ENCODE data around the gene GATA5.

- TF ChIP-seq POLR2AphosphoS5 (IDR thresholded peaks at IDR 0.05; ENCODE audit: insufficient read depth, low read depth, low read length) = no peak
- no peak for TF ChIP-seq POLR2A (IDR thresholded peaks at IDR 0.05; ENCODE audit: low read depth, low read length)
- TF ChIP-seq, protein P1, sequence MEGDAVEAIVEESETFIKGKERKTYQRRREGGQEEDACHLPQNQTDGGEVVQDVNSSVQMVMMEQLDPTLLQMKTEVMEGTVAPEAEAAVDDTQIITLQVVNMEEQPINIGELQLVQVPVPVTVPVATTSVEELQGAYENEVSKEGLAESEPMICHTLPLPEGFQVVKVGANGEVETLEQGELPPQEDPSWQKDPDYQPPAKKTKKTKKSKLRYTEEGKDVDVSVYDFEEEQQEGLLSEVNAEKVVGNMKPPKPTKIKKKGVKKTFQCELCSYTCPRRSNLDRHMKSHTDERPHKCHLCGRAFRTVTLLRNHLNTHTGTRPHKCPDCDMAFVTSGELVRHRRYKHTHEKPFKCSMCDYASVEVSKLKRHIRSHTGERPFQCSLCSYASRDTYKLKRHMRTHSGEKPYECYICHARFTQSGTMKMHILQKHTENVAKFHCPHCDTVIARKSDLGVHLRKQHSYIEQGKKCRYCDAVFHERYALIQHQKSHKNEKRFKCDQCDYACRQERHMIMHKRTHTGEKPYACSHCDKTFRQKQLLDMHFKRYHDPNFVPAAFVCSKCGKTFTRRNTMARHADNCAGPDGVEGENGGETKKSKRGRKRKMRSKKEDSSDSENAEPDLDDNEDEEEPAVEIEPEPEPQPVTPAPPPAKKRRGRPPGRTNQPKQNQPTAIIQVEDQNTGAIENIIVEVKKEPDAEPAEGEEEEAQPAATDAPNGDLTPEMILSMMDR (IDR thresholded peaks at IDR 0.05; ENCODE audit: extremely low read depth in 1 of 2, insufficient read depth in 1 of 2, low read depth in 1 of 2, low read length in 2 of 2) = no peak
- TF ChIP-seq EZH2 (IDR thresholded peaks at IDR 0.05; ENCODE audit: borderline replicate concordance, low read depth, low read length, severe bottlenecking) = no peak
- no peak for TF ChIP-seq GATA2 (IDR thresholded peaks at IDR 0.05; ENCODE audit: insufficient read depth, insufficient read length, low read depth, low read length)
- TF ChIP-seq, protein P2, sequence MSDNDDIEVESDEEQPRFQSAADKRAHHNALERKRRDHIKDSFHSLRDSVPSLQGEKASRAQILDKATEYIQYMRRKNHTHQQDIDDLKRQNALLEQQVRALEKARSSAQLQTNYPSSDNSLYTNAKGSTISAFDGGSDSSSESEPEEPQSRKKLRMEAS (IDR thresholded peaks at IDR 0.05; ENCODE audit: insufficient read depth, insufficient read length) = no peak
Observed at GRCh38 chr20:62499758-62500236, 24.0 kb upstream of the GATA5 start.

All from endothelial cell of umbilical vein (primary cell).